T-helper 1 cell (primary cell): ENCODE data around the gene AGK.

Experiments
- DNase-seq, 5 donors: peaks; one replicate each; pipeline ENCODE4 v3.0.0-alpha.2; 2012 to 2020
- total RNA-seq, 4 donors: gene quantifications; one replicate each; lab custom pipeline; 2026; lab: John Stamatoyannopoulos, UW

Gene AGK
- 19.3 to 38.3 (median 34.7) reads per million in 4 donors for total RNA-seq

GRCh38 chr7:141551094-141551781, at the start of gene AGK:
AGK (plus strand) TSS chr7:141551410; CDS start chr7:141555467, 4,057 bp downstream.
- peak; percentile 45 to 80 (median 62) for DNase-seq

GRCh38 chr7:141501451-141501850, 49.8 kb upstream of the AGK start:
- no peak for DNase-seq

GRCh38 chr7:141511316-141511675, 39.9 kb upstream of the AGK start:
- no peak for DNase-seq

- no peak for DNase-seq
These were observed 39.4 kb upstream of the AGK start for GRCh38 chr7:141511676-141512396.

GRCh38 chr7:141512597-141512996, 38.6 kb upstream of the AGK start:
- peak in 1 of 5 donors; percentile 5 for DNase-seq

GRCh38 chr7:141513720-141514119, 37.5 kb upstream of the AGK start:
- no peak for DNase-seq

- no peak for DNase-seq
These were observed 35.3 kb upstream of the AGK start for GRCh38 chr7:141515941-141516340.

- DNase-seq: no peak
These were observed 31.6 kb upstream of the AGK start for GRCh38 chr7:141519623-141520022.

- no peak for DNase-seq
These were observed 28.4 kb upstream of the AGK start for GRCh38 chr7:141522657-141523342.

- no peak for DNase-seq
These were observed 25.2 kb upstream of the AGK start for GRCh38 chr7:141525973-141526514.

GRCh38 chr7:141527076-141527475, 24.1 kb upstream of the AGK start:
- no peak for DNase-seq

GRCh38 chr7:141528399-141528798, 22.8 kb upstream of the AGK start:
- DNase-seq: no peak

GRCh38 chr7:141533149-141533949, 17.9 kb upstream of the AGK start:
- peak in 4 of 5 donors; percentile 25 to 62 (median 44) for DNase-seq

- DNase-seq: no peak
These were observed 16.2 kb upstream of the AGK start for GRCh38 chr7:141534757-141535737.

GRCh38 chr7:141537906-141538305, 13.3 kb upstream of the AGK start:
- no peak for DNase-seq

GRCh38 chr7:141541375-141541774, 9.8 kb upstream of the AGK start:
- DNase-seq: no peak

GRCh38 chr7:141544831-141545230, 6.4 kb upstream of the AGK start:
- no peak for DNase-seq

- no peak for DNase-seq
These were observed 1.6 kb upstream of the AGK start for GRCh38 chr7:141549582-141549981.

- peak in 1 of 5 donors; percentile 19 for DNase-seq
These were observed 670 bp upstream of the AGK start for GRCh38 chr7:141550386-141551093.

GRCh38 chr7:141551782-141552181, 572 bp downstream of the AGK start:
- peak in 1 of 5 donors; percentile 22 for DNase-seq

- no peak for DNase-seq
These were observed 6.2 kb downstream of the AGK start for GRCh38 chr7:141557360-141557759.
